Activated naive CD8-positive, alpha-beta T cell treated with anti-CD3 and anti-CD28 coated beads, Interleukin-2, amount 50 U/mL, for 24 hours (primary cell): ENCODE measurements around the gene RPS6KA4.
"Not testable (repeated sequence)": the region's sequence is repeated elsewhere in the genome, so short reads cannot be mapped to it uniquely, and the experiment has no call there.

Source experiments
- ATAC-seq: fragments of 150-1000 bp; cut with Tn5 transposase; one replicate; pipeline ENCODE4 v1.10.0; 2021
- DNase-seq: peaks from one replicate; pipeline ENCODE4 v3.0.0; 2021
- H3K27ac Mint-ChIP-seq: one replicate; pipeline ENCODE4 v1.8.0; 2021; ENCODE audit warnings: mild to moderate bottlenecking, mixed read lengths
- H3K27me3 Mint-ChIP-seq: one replicate; pipeline ENCODE4 v1.8.0; 2021; ENCODE audit warnings: mixed read lengths
- H3K36me3 Mint-ChIP-seq: one replicate; pipeline ENCODE4 v1.8.0; 2021; ENCODE audit warnings: low read depth, mixed read lengths
- H3K4me1 Mint-ChIP-seq: one replicate; pipeline ENCODE4 v1.8.0; 2021; ENCODE audit warnings: mixed read lengths
- H3K4me3 Mint-ChIP-seq: one replicate; pipeline ENCODE4 v1.8.0; 2021; ENCODE audit warnings: mild to moderate bottlenecking, moderate library complexity, mixed read lengths
- H3K9me3 Mint-ChIP-seq: one replicate; pipeline ENCODE4 v1.8.0; 2021; ENCODE audit warnings: mixed read lengths

The RPS6KA4 gene

GRCh38 chr11:64415996-64416728 is 57.2 kb downstream of the RPS6KA4 start:
- no peak overlapping the region for H3K27ac Mint-ChIP-seq
- H3K9me3 Mint-ChIP-seq = peaks cover 7% of the 10 kb centered on the region
- no peak overlapping the region for H3K4me3 Mint-ChIP-seq
- peak; percentile 8 for DNase-seq
- ATAC-seq = no peak
- no peaks in the 10 kb centered on the region for H3K27me3 Mint-ChIP-seq
- peaks cover 9% of the 10 kb centered on the region for H3K4me1 Mint-ChIP-seq
- H3K36me3 Mint-ChIP-seq = no peaks in the 10 kb centered on the region

DNA sequence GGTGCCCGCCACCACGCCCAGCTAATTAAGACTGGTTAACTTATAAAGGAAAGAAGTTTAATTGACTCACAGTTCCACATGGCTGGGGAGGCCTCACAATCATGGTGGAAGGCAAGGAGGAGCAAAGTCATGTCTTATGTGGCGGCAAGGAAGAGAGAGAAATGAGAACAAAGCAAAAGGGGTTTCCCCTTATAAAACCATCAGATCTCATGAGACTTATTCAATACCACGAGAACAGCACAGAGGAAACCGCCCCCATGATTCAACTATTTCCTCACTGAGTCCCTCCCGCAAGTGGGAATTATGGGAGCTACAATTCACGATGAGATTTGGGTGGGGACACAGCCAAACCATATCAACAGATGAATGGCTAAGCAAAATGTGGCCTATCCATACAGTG is 59.3 kb downstream of the RPS6KA4 start:
- not testable (repeated sequence) for DNase-seq, H3K27ac Mint-ChIP-seq, H3K36me3 Mint-ChIP-seq, H3K4me1 Mint-ChIP-seq, H3K4me3 Mint-ChIP-seq, H3K27me3 Mint-ChIP-seq
- ATAC-seq = peak; percentile 36
- peaks cover 12% of the 10 kb centered on the region for H3K9me3 Mint-ChIP-seq

GRCh38 chr11:64419257-64419790 is 60.4 kb downstream of the RPS6KA4 start:
- H3K27ac Mint-ChIP-seq = no peak overlapping the region
- ATAC-seq (no peak), DNase-seq (no peak)
- peaks cover 9% of the 10 kb centered on the region for H3K4me1 Mint-ChIP-seq
- peaks cover 12% of the 10 kb centered on the region for H3K9me3 Mint-ChIP-seq
- H3K4me3 Mint-ChIP-seq = no peak overlapping the region
- H3K27me3 Mint-ChIP-seq = no peaks in the 10 kb centered on the region
- no peaks in the 10 kb centered on the region for H3K36me3 Mint-ChIP-seq

DNA sequence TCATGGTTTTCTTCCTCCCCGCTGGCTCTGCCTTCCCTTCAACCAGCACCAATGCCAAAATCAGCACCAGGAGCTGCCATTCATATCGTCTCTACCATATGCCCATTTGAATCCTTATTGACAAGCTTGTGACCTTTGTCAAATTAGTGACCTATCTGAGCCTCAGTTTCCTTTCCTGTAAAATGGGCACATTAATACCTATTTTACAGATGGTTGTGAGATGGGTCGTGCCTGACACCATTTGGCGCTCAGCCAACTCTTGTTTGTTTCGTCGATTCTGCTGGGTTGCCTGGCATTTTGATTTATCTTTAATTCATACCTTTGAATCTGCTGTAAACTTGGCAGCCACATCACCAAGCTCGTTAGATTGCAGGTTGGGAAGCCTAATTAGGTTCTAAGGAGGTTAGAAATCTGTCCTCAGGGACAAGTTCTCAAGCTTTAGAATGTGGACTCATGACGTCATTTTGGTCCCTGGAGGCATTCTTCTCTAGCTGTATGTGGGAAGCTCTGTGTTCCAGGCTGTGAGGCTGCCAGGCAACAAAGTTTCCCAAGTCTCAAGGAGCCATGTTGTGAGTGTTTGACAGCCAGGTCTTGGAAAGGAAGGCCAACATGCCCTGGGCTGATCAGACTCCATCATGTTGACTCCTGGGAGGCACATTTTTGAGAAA is 61.0 kb downstream of the RPS6KA4 start:
- no peak overlapping the region for H3K4me3 Mint-ChIP-seq
- H3K27me3 Mint-ChIP-seq = no peaks in the 10 kb centered on the region

More for the DNA sequence above, 61.0 kb downstream of the RPS6KA4 start:
- peaks cover 9% of the 10 kb centered on the region for H3K4me1 Mint-ChIP-seq
- DNase-seq (no peak), ATAC-seq (no peak)
- H3K9me3 Mint-ChIP-seq = peaks cover 12% of the 10 kb centered on the region
- H3K27ac Mint-ChIP-seq = no peak overlapping the region
- no peaks in the 10 kb centered on the region for H3K36me3 Mint-ChIP-seq
